Amygdala (tissue), 56 donors: ENCODE measurements around the gene LYRM9.
"Not testable (repeated sequence)": the region's sequence is repeated elsewhere in the genome, so short reads cannot be mapped to it uniquely, and the experiment has no call there.

ENCODE experiments used
- DNase-seq, 56 donors: peaks; one replicate each; lab custom pipeline; 2025; lab: John Stamatoyannopoulos, UW

LYRM9 gene

GRCh38 chr17:27846042-27846655 lies 47.0 kb downstream of the LYRM9 start:
- no peak for DNase-seq

- no peak for DNase-seq
Measured at GRCh38 chr17:27845264-27846041, 47.7 kb downstream of the LYRM9 start.

- no peak for DNase-seq
Measured at GRCh38 chr17:27840688-27841087, 52.5 kb downstream of the LYRM9 start.

- DNase-seq = not testable (repeated sequence)
Measured at GRCh38 chr17:27840406-27840678, 52.8 kb downstream of the LYRM9 start.

GRCh38 chr17:27839571-27840405 lies 53.4 kb downstream of the LYRM9 start:
- DNase-seq = not testable (repeated sequence)

DNA sequence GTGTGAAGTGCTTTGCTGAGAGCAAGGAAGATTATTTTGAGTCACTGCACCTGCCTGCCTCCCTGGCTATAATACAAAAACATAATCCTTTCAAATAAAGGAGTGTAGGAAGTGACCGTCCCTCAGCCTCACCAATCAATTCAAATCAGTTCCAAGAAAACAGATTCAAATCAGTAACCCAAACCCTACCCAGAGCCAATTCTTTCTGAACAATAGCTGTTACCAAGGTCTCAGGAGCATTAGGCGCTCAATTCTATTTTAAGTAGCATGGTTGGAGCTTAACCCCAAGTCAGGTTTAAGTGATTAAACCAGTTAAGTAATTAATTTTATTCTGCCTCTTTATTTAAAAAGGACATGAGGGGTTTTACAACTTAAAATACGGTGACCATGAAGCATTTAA lies 54.6 kb downstream of the LYRM9 start:
- not testable (repeated sequence) for DNase-seq

DNA sequence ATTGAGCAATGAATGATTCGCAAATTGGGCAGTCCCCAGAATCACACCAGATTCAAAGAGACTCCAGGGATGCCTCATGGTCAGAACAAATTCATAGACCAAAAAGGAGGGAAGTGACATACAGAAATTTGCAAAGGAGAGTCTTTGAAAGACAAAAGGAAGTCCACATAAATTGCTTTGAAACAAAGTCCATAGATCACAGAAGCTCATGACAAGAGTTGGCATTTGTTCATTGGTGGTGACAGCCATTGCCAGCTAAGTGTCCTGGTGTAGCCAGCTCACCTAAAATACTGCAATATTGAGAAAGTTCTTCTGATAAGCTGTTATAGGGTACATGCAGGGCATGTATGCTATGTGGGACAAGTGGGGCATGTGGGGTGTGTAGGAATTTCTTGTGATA lies 55.4 kb downstream of the LYRM9 start:
- not testable (repeated sequence) for DNase-seq

GRCh38 chr17:27836651-27837050 lies 56.5 kb downstream of the LYRM9 start:
- DNase-seq = no peak

GRCh38 chr17:27834571-27834970 lies 58.6 kb downstream of the LYRM9 start:
- no peak for DNase-seq

- no peak for DNase-seq
Measured at GRCh38 chr17:27832831-27833230, 60.3 kb downstream of the LYRM9 start.

DNA sequence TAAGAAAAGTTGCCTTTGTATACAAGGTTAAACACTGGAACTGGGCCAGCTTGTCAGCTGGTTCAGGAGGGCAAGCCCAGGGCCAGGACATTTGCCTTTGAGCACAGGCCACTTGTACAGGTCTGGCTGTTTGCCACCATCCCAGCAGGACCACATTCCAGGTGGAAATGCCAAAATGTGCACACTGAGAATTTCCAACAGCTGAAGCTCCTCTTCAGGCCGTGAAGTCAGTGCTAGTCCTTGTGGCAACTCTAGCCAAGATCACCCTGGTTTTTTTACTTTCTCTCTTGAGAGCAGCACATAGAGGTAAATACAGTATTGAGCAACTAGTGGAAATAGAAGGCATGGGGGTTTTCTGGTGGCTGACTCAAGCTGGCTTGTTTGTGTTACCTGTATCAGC lies 63.3 kb downstream of the LYRM9 start:
- DNase-seq = not testable (repeated sequence)

GRCh38 chr17:27829143-27829711 lies 63.9 kb downstream of the LYRM9 start:
- not testable (repeated sequence) for DNase-seq
